HCT116 (cell line): ENCODE measurements around the gene LLGL2. TPM values are rescaled to one million over a fixed set of nuclear protein-coding genes. Genes with fewer than 3 reads are reported as not detected.

Source experiments
- ATAC-seq: fragments of 200-7000 bp; cut with Tn5 transposase; 2 replicates; pipeline ENCODE4 v1.9.1; 2020; ENCODE audit warnings: mild to moderate bottlenecking, moderate library complexity
- BruUV-seq: library from RNA; stranded (reverse); fragments of 400-500 nt; replicated peaks from 2 replicates; lab custom pipeline; 2021; lab: Mats Ljungman, UMichigan
- CTCF ChIA-PET: fragments of 300-600 bp; sonication (Branson Sonifier 250); formaldehyde crosslinking; loops from one replicate; lab custom pipeline; 2021; ENCODE audit warnings: antibody characterized with exemption; lab: Charles Lee
- POLR2A ChIA-PET: fragments of 300-600, 350-600 bp; sonication (Branson Sonifier 250); formaldehyde crosslinking; loops from one replicate; lab custom pipeline; 2021; ENCODE audit warnings: antibody characterized with exemption; lab: Charles Lee
- RAD21 ChIA-PET, 2 experiments: fragments of 300-600 bp; sonication (Branson Sonifier 250); formaldehyde crosslinking; loops; one replicate each; lab custom pipeline; 2023; ENCODE audit warnings: low total read pairs in 2 of 2; ENCODE audit not compliant: uncharacterized antibody in 2 of 2, unreplicated experiment in 2 of 2, low non-redundant PET in 1 of 2; lab: Charles Lee
- DNase-seq: peaks from one replicate; pipeline ENCODE4 v3.0.0-alpha.2; 2010; ENCODE audit warnings: low read depth, low spot score
- H2AFZ ChIP-seq: fragments of 200-600 bp; shearing (Covaris generic), sonication (generic); 2 replicates; pipeline ENCODE4 v1.6.1; 2017; ENCODE audit warnings: low read depth, mixed run types, mixed read lengths, antibody characterized with exemption, low read length; ENCODE audit not compliant: poor library complexity, severe bottlenecking
- H3K27ac ChIP-seq: 2 replicates; pipeline ENCODE4 v1.5.1; 2012; ENCODE audit warnings: low read depth, low read length
- H3K27me3 ChIP-seq: fragments of 200-600 bp; sonication (generic); 2 replicates; pipeline ENCODE4 v1.6.1; 2016; ENCODE audit warnings: mixed run types, low read length, mixed read lengths; ENCODE audit not compliant: insufficient read depth
- H3K36me3 ChIP-seq, 2 experiments: fragments of 200-500 bp in 1 of 2; fragments of 200-600 bp in 1 of 2; sonication (Bioruptor generic) in 1 of 2; sonication (generic) in 1 of 2; 2 replicates each; pipeline versions ENCODE4 v1.5.1 to v1.6.1; 2014 to 2016; ENCODE audit warnings: low read length in 2 of 2, inconsistent platforms in 1 of 2, mixed read lengths in 1 of 2, mixed run types in 1 of 2; ENCODE audit not compliant: insufficient read depth in 2 of 2, control insufficient read depth in 1 of 2
- H3K4me1 ChIP-seq, 2 experiments: fragments of 200-600 bp in 1 of 2; sonication (generic) in 1 of 2; 2 replicates each; pipeline versions ENCODE4 v1.5.1 to v1.6.1; 2012 to 2017; ENCODE audit warnings: low read length in 2 of 2, inconsistent platforms in 1 of 2, mild to moderate bottlenecking in 1 of 2, mixed read lengths in 1 of 2, mixed run types in 1 of 2, moderate library complexity in 1 of 2; ENCODE audit not compliant: insufficient read depth in 2 of 2, control insufficient read depth in 1 of 2
- H3K4me2 ChIP-seq: fragments of 200-600 bp; sonication (generic); 2 replicates; pipeline ENCODE4 v1.6.1; 2017; ENCODE audit warnings: mixed run types, low read length, mixed read lengths
- H3K4me3 ChIP-seq, 2 experiments: fragments of 200-600 bp in 1 of 2; sonication (generic) in 1 of 2; replicated peaks in 1 of 2; 2 replicates each; pipeline ENCODE4 v1.5.1; 2011 to 2016; ENCODE audit warnings: low read length in 2 of 2, control low read depth in 1 of 2, low read depth in 1 of 2, mild to moderate bottlenecking in 1 of 2, mixed read lengths in 1 of 2, mixed run types in 1 of 2
- H3K79me2 ChIP-seq: fragments of 200-600 bp; sonication (generic); 2 replicates; pipeline ENCODE4 v1.6.1; 2017; ENCODE audit warnings: mild to moderate bottlenecking, mixed run types, low read length, moderate library complexity, mixed read lengths; ENCODE audit not compliant: insufficient read depth
- H3K9ac ChIP-seq: fragments of 200-600 bp; sonication (generic); 2 replicates; pipeline ENCODE4 v1.6.1; 2016; ENCODE audit warnings: low read length, mixed read lengths
- H3K9me2 ChIP-seq: fragments of 200-600 bp; sonication (generic), shearing (Covaris generic); 2 replicates; pipeline ENCODE4 v1.6.1; 2017; ENCODE audit warnings: mixed run types, mild to moderate bottlenecking, moderate library complexity; ENCODE audit not compliant: insufficient read depth
- H3K9me3 ChIP-seq, 2 experiments: fragments of 200-500 bp in 1 of 2; fragments of 200-600 bp in 1 of 2; sonication (Bioruptor generic) in 1 of 2; sonication (generic) in 1 of 2; 2 replicates each; pipeline ENCODE4 v1.6.1; 2014 to 2017; ENCODE audit warnings: low read length in 2 of 2, mixed read lengths in 2 of 2, inconsistent platforms in 1 of 2, low read depth in 1 of 2, mild to moderate bottlenecking in 1 of 2, mixed run types in 1 of 2, moderate library complexity in 1 of 2; ENCODE audit not compliant: control insufficient read depth in 1 of 2, insufficient read depth in 1 of 2
- H4K20me1 ChIP-seq: fragments of 200-600 bp; sonication (generic), shearing (Covaris generic); 2 replicates; pipeline ENCODE4 v1.6.1; 2017; ENCODE audit warnings: mixed run types, mild to moderate bottlenecking, moderate library complexity; ENCODE audit not compliant: insufficient read depth
- CEBPB ChIP-seq: IDR thresholded peaks from 2 replicates; pipeline ENCODE4 v1.6.1; 2012; ENCODE audit warnings: low read depth
- CTCF ChIP-seq, 3 experiments: fragments of 200-600 bp in 1 of 3; sonication (generic) in 1 of 3; IDR thresholded peaks in 2 of 3; conservative IDR thresholded peaks in 1 of 3; 2 replicates each; pipeline ENCODE4 v1.5.1; 2012 to 2017; ENCODE audit warnings: low read depth in 2 of 3, low read length in 2 of 3, antibody characterized with exemption in 1 of 3, borderline replicate concordance in 1 of 3, control low read depth in 1 of 3, mild to moderate bottlenecking in 1 of 3, mixed read lengths in 1 of 3, mixed run types in 1 of 3, moderate library complexity in 1 of 3; ENCODE audit not compliant: insufficient read depth in 1 of 3
- EZH2 ChIP-seq: fragments of 200-600 bp; sonication (generic); IDR thresholded peaks from 2 replicates; pipeline ENCODE4 v1.6.1; 2017; ENCODE audit warnings: antibody characterized with exemption, mixed run types
- JUND ChIP-seq: IDR thresholded peaks from 2 replicates; pipeline ENCODE4 v1.6.1; 2012
- MAX ChIP-seq: IDR thresholded peaks from 2 replicates; pipeline ENCODE4 v1.6.1; 2012
- SP1 ChIP-seq: IDR thresholded peaks from 2 replicates; pipeline ENCODE4 v1.6.1; 2012; ENCODE audit warnings: low read depth
- TCF7L2 ChIP-seq: IDR thresholded peaks from 2 replicates; pipeline ENCODE4 v1.7.0; 2011; ENCODE audit warnings: borderline replicate concordance, inconsistent platforms; ENCODE audit not compliant: insufficient read depth, insufficient read length; ENCODE audit errors: extremely low read depth
- intact Hi-C: fragments of 100-400 bp; cut with micrococcal nuclease; formaldehyde crosslinking; loops from 2 replicates; pipeline ENCODE4 v1.10.0; 2022
- total RNA-seq: library from RNA; stranded (reverse); gene quantifications from one replicate; pipeline ENCODE4 v1.2.1, GENCODE V29; 2021; ENCODE audit not compliant: unreplicated experiment

The LLGL2 gene
- total RNA-seq, 1 experiment from 2014 or later = 209 TPM

- intact Hi-C loops = no loop called here
- DNase-seq (no peak), ATAC-seq (peak; percentile 35)
- CTCF ChIA-PET = no interaction called here
- Histone ChIP-seq H3K79me2 (no peaks in the 10 kb centered on the region), H3K9ac (no peak overlapping the region), H3K4me2 (no peak overlapping the region), H3K36me3 (no peaks in the 10 kb centered on the region), H3K4me3 (no peak overlapping the region), H3K27me3 (no peaks in the 10 kb centered on the region), H3K9me3 (no peaks in the 10 kb centered on the region), H2AFZ (no peak overlapping the region), H3K27ac (no peak overlapping the region), H3K9me2 (no peaks in the 10 kb centered on the region), H4K20me1 (no peaks in the 10 kb centered on the region), H3K4me1 (no peaks in the 10 kb centered on the region)
- BruUV-seq = no TSS peak
- no peak for TF ChIP-seq EZH2
- no peak for TF ChIP-seq JUND
- TF ChIP-seq SP1 = no peak
- TF ChIP-seq CTCF (IDR thresholded peaks at IDR 0.05 in 2 of 3, conservative IDR thresholded peaks at IDR 0.05 in 1 of 3; ENCODE audit: borderline replicate concordance in 1 of 3, insufficient read depth in 1 of 3, low read depth in 2 of 3, low read length in 2 of 3) = 0 out of 6 replicates have a peak, but pooled peaks of 1 of the 3 experiments have one; percentile 5
- no peak for TF ChIP-seq TCF7L2
- no peak for TF ChIP-seq CEBPB
- TF ChIP-seq MAX = no peak
- POLR2A ChIA-PET = no interaction called here
- RAD21 ChIA-PET = no interaction called here
These were observed 38.5 kb upstream of the LLGL2 start for GRCh38 chr17:75486951-75487350.
